ENCODE measurements around the gene STX8. TPM values are rescaled to one million over a fixed set of nuclear protein-coding genes. Genes with fewer than 3 reads are reported as not detected.
A peak's percentile ranks its signal among the peaks of the same experiment; 100 is the strongest.

STX8 gene
- total RNA-seq, 1 donor from 2014 or later = 50.6 TPM

GRCh38 chr17:9279893-9280292, 295.7 kb downstream of the STX8 start:
- no peak for DNase-seq (ENCODE audit: low spot score)
- Mint-ChIP-seq H3K4me1 (ENCODE audit: low read depth) (peaks cover 2% of the 10 kb centered on the region), H3K4me3 (ENCODE audit: unreplicated experiment) (no peak overlapping the region), H3K9me3 (ENCODE audit: low read depth) (no peaks in the 10 kb centered on the region), H3K27me3 (ENCODE audit: low read depth) (no peaks in the 10 kb centered on the region), H3K27ac (ENCODE audit: unreplicated experiment) (no peak overlapping the region), H3K36me3 (ENCODE audit: low read depth) (peaks cover 7% of the 10 kb centered on the region)
- no peak for TF ChIP-seq CTCF (IDR thresholded peaks at IDR 0.05)

GRCh38 chr17:9274973-9275372, 300.6 kb downstream of the STX8 start:
- no peak overlapping the region for H3K27ac Mint-ChIP-seq (ENCODE audit: unreplicated experiment)
- TF ChIP-seq CTCF (IDR thresholded peaks at IDR 0.05) = no peak
- DNase-seq (ENCODE audit: low spot score) = no peak
- no peaks in the 10 kb centered on the region for H3K27me3 Mint-ChIP-seq (ENCODE audit: low read depth)
- H3K4me1 Mint-ChIP-seq (ENCODE audit: low read depth) = no peaks in the 10 kb centered on the region
- no peaks in the 10 kb centered on the region for H3K9me3 Mint-ChIP-seq (ENCODE audit: low read depth)
- no peak overlapping the region for H3K4me3 Mint-ChIP-seq (ENCODE audit: unreplicated experiment)
- peaks cover 4% of the 10 kb centered on the region for H3K36me3 Mint-ChIP-seq (ENCODE audit: low read depth)

- H3K27ac Mint-ChIP-seq (ENCODE audit: unreplicated experiment) = no peak overlapping the region
- H3K9me3 Mint-ChIP-seq (ENCODE audit: low read depth) = no peaks in the 10 kb centered on the region
- DNase-seq (ENCODE audit: low spot score) = no peak
- H3K4me1 Mint-ChIP-seq (ENCODE audit: low read depth) = no peaks in the 10 kb centered on the region
- H3K27me3 Mint-ChIP-seq (ENCODE audit: low read depth) = no peaks in the 10 kb centered on the region
- TF ChIP-seq CTCF (IDR thresholded peaks at IDR 0.05) = no peak
- H3K4me3 Mint-ChIP-seq (ENCODE audit: unreplicated experiment) = no peak overlapping the region
- peaks cover 4% of the 10 kb centered on the region for H3K36me3 Mint-ChIP-seq (ENCODE audit: low read depth)
Measured at GRCh38 chr17:9273428-9274391, 301.9 kb downstream of the STX8 start.

GRCh38 chr17:9272501-9273200, 303.0 kb downstream of the STX8 start:
- Mint-ChIP-seq H3K27me3 (ENCODE audit: low read depth) (no peaks in the 10 kb centered on the region), H3K4me3 (ENCODE audit: unreplicated experiment) (no peak overlapping the region), H3K9me3 (ENCODE audit: low read depth) (no peaks in the 10 kb centered on the region), H3K27ac (ENCODE audit: unreplicated experiment) (no peak overlapping the region), H3K36me3 (ENCODE audit: low read depth) (peaks cover 4% of the 10 kb centered on the region), H3K4me1 (ENCODE audit: low read depth) (no peaks in the 10 kb centered on the region)
- TF ChIP-seq CTCF (IDR thresholded peaks at IDR 0.05) = peak; percentile 34
- no peak for DNase-seq (ENCODE audit: low spot score)

GRCh38 chr17:9271989-9272388, 303.6 kb downstream of the STX8 start:
- no peak overlapping the region for H3K4me3 Mint-ChIP-seq (ENCODE audit: unreplicated experiment)
- H3K36me3 Mint-ChIP-seq (ENCODE audit: low read depth) = peaks cover 2% of the 10 kb centered on the region
- H3K27ac Mint-ChIP-seq (ENCODE audit: unreplicated experiment) = no peak overlapping the region
- H3K27me3 Mint-ChIP-seq (ENCODE audit: low read depth) = no peaks in the 10 kb centered on the region
- DNase-seq (ENCODE audit: low spot score) = no peak
- TF ChIP-seq CTCF (IDR thresholded peaks at IDR 0.05) = no peak
- H3K4me1 Mint-ChIP-seq (ENCODE audit: low read depth) = no peaks in the 10 kb centered on the region
- H3K9me3 Mint-ChIP-seq (ENCODE audit: low read depth) = no peaks in the 10 kb centered on the region
